GM19463 (cell line): ENCODE measurements around the gene ACTL6A.
"Not testable (repeated sequence)": the region's sequence is repeated elsewhere in the genome, so short reads cannot be mapped to it uniquely, and the experiment has no call there.

Experiments used
- ATAC-seq: cut with Tn5 transposase; IDR thresholded peaks from one replicate; pipeline ENCODE4 v1.9.1; 2021; ENCODE audit warnings: mild to moderate bottlenecking, moderate library complexity; ENCODE audit not compliant: unreplicated experiment

The ACTL6A gene

GRCh38 chr3:179562591-179563270 lies at the start of gene ACTL6A:
Gene ACTL6A (plus strand): TSS chr3:179562926. CDS start chr3:179563093, 167 bp downstream.
- ATAC-seq, result peak; percentile 92

GRCh38 chr3:179513862-179514261 lies 48.9 kb upstream of the ACTL6A start:
- no peak for ATAC-seq

- not testable (repeated sequence) for ATAC-seq
Observed at GRCh38 chr3:179516461-179517251, 46.1 kb upstream of the ACTL6A start.

DNA sequence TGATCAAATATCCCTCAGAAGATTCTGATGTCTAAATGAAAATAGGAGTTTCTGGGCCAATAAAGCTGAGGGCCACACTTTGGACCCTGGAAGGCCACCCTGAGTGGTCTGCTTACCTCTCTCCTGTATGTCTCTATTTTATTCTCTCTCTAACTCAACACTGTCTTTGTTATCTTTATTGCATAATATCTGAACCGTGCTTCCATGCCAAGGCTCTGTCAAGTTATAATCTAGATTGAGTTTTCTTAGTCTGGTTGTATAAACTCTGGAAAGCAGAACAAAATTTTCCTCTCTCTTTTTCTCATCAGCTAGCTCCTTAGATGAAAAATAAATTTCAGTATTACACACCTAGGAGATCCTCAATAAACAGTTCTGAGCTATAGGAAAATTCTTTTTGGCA lies 36.2 kb upstream of the ACTL6A start:
- ATAC-seq, result no peak

GRCh38 chr3:179526989-179527391 lies 35.7 kb upstream of the ACTL6A start:
- no peak for ATAC-seq

DNA sequence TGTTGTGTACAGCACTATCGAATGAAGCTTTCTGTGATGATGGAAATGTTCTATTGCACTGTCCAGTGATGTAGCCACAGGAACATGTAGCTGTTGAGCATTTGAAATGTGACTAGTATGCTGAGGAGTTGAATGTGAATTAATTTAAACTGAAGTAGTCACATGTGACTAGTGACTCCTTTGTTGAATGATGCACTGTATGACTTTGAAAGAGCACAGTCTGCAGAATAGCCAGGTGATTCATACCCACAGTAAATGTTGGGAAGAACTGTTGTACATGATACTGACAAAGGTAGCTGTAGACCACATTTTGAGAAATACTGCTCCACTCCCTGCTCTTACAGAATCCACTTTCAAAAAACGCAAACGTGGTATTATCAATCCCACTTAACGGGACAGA lies 34.0 kb upstream of the ACTL6A start:
- no peak for ATAC-seq

DNA sequence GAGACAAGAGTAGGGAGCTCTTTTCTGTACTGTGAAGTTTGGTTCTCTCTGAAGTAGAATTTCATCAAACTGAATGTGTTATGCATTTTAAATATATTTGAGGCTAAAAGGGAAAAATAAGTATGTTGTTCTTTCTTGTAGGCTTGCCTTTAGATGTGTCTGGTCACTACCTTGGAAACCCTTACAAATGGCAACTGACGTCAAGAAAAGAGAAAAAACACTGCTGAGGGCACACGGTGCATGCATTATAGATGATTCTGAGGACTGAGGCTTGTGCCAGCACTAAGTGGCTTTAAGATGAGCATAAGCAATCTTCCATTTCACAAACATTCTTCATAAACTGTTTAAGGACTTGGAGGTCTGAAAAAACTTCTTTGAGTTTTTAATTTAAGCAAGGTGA lies 31.1 kb upstream of the ACTL6A start:
- ATAC-seq, result no peak

DNA sequence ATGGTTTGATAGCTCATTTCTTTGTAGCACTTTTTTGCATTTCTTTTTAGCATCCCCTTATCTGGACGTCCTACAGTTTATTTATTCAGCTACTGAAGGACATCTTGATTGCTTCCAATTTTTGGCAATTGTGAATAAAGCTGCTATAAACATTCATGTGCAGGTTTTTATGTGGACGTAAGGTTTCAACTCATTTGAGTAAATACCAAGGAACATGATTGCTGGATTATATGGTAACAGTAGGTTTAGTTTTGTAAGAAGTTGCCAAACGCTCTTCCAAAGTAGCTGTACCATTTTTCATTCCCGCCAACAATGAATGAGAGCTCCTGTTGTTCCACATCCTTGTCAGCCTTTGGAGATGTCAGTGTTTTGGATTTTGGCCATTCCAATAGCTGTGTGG lies 29.5 kb upstream of the ACTL6A start:
- ATAC-seq, result no peak

DNA sequence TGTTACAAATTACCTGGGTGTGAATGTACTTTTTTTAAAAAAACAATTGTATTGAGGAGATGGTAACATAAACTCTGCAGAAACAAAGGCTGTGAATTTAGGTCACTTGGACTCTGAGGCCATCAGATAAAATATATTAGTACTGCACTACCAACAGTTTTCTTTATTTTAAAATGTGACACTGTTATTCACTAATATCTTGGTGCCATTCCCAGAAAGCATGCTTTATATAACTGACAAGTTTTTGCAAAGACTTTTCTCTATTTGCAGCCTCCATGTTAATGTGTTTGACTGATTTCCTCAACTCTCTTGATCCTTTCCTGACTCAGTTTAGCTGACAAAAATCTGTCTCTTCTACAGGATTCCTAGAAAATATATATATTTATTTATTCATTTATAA lies 26.5 kb upstream of the ACTL6A start:
- no peak for ATAC-seq

GRCh38 chr3:179541094-179541493 lies 21.6 kb upstream of the ACTL6A start:
- no peak for ATAC-seq

DNA sequence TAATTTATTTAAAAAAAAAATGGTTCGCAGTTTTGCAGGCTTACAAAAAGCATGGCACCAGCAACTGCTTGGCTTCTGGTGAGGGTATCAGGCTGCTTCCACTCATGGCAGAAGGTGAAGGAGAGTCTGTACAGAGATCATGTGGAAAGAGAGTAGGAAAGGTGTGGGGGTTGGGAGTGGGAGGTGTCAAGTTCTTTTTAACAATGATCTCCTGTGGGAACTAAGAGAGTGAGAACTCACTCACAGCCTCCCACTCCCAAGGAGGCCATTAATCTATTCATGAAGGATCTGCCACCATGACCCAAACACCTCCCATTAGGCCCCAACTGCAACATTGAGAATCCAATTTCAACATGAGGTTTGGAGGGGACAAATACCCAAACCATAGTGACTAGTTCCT lies 21.1 kb upstream of the ACTL6A start:
- no peak for ATAC-seq

DNA sequence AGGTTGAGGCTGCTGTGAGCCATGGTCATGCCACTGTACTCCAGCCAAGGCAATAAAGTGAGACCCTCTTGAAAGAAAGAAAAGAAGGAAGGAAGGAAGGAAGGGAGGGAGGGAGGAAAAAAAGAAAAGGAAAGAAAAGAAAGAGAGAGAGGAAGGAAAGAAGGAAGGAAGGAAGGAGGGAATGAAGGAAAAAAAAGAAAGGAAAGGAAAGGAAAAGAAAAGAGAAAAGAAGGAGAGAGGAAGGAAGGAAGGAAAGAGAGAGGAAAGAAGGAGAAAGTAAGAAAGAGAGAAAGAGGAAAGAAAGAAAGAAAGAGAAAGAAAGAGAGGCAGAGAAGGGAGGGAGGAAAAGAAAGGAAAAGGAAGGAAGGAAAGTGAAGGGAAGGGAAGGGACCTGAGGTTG lies 20.4 kb upstream of the ACTL6A start:
- no peak for ATAC-seq

GRCh38 chr3:179544981-179545645 lies 17.6 kb upstream of the ACTL6A start:
- ATAC-seq, result no peak

DNA sequence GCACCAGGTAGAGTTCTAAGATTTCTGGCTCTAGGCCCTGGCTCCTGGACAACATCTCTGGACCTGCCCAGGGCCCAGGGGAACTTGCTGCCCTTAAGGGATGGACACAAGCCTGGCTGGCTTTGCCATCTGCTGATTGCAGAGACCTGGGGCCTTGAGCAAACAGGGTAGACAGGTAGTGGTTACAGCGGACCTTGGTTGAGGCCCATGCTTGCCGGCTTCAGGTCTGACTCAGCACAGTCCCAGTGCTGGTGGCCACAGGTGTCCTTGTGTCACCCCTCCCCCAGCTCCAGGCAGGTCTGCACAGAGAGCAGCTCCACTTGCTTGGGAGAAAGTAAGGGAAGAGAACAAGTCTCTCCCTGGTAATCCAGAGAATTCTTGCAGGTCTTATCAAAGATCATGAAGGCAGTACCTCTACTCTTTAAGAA lies 15.9 kb upstream of the ACTL6A start:
- no peak for ATAC-seq

DNA sequence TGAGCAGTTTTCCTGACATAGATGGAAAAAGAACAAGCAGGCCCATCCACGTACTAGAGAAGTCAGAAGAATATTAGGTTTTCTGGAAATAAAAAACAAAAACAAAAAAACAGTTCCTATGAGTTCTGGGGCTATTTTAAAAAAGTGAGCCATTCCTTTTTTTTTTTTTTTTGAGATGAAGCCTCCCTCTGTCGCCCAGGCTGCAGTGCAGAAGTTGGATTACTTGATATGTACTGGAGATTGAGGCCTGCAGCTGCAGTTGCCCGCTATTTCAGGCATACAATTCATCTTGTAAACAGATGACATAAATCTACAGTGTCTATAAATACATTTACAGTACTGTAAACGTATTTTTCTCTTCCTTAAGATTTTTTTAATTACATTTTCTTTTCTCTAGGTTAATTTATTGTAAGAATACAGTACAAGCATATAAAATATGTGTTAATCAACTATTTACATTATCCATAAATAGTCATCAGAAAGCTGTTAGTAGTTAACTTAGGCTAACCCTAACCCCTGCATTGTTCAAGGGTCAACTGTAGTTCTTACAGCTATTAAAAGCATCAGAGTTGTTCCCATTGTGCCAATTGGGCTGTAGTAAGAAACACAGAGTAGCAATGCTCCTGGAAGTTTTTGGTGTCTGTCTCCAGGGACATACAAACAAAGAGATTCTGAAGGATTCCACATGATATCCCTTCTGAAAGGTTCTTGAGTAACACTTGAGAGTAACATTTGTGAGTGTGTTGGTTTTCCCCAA lies 11.2 kb upstream of the ACTL6A start:
- ATAC-seq, result no peak

- ATAC-seq, result no peak
Observed at GRCh38 chr3:179558742-179559364, 3.9 kb upstream of the ACTL6A start.

DNA sequence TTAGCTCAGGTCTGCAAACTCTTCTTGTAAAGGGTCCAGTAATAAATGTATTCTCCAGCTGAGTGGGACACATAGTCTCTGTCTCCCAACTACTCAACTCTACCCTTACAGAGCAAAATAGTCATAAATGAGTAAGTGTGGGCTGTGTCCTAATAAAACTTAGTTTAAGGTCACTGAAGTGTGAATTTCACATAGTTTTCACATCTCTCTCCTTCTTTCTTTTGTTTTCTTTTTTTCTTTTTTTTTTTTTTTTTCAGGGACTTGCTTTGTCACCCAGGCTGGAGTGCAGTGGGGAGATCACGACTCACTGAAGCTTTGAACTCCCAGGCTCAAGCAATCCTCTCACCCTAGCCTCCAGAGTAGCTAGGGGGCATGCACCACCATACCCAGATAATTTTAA lies 1.9 kb upstream of the ACTL6A start:
- ATAC-seq, result no peak

- peak; percentile 40 for ATAC-seq
Observed at GRCh38 chr3:179563271-179563783, 601 bp downstream of the ACTL6A start.

- no peak for ATAC-seq
Observed at GRCh38 chr3:179565496-179565895, 2.8 kb downstream of the ACTL6A start.

- no peak for ATAC-seq
Observed at GRCh38 chr3:179580992-179581391, 18.3 kb downstream of the ACTL6A start.
